Skin of body (tissue), 2 donors: ENCODE results near the gene TVP23A. TPM values are rescaled to one million over a fixed set of nuclear protein-coding genes. Genes with fewer than 3 reads are reported as not detected.
A peak's percentile ranks its signal among the peaks of the same experiment; 100 is the strongest.
"Not testable (repeated sequence)": the region's sequence is repeated elsewhere in the genome, so short reads cannot be mapped to it uniquely, and the experiment has no call there.

ENCODE experiments used
- DNase-seq: peaks from one replicate; lab custom pipeline; 2025; lab: John Stamatoyannopoulos, UW
- total RNA-seq: library from RNA; depleted of rRNA; stranded (reverse); fragments of >200 nt; gene quantifications from one replicate; pipeline ENCODE4 v1.2.3, GENCODE V29; 2014

The TVP23A gene
- total RNA-seq, 1 donor from 2014 or later, result 1.2 TPM

GRCh38 chr16:10751291-10751697, 67.3 kb downstream of the TVP23A start:
- no peak for DNase-seq

GRCh38 chr16:10750793-10751192, 67.8 kb downstream of the TVP23A start:
- DNase-seq, result no peak

- DNase-seq, result no peak
These were observed 72.8 kb downstream of the TVP23A start for GRCh38 chr16:10745841-10746240.

- no peak for DNase-seq
These were observed 74.1 kb downstream of the TVP23A start for GRCh38 chr16:10744370-10745030.

- DNase-seq, result peak; percentile 98
These were observed 74.8 kb downstream of the TVP23A start, which contains the start of gene NUBP1 for GRCh38 chr16:10743610-10744369. Gene NUBP1 (plus strand): TSS chr16:10743842. CDS start chr16:10743864, 22 bp downstream.

GRCh38 chr16:10743227-10743609, 75.4 kb downstream of the TVP23A start:
- no peak for DNase-seq

GRCh38 chr16:10741844-10742243, 76.8 kb downstream of the TVP23A start:
- no peak for DNase-seq

- not testable (repeated sequence) for DNase-seq
These were observed 77.3 kb downstream of the TVP23A start for GRCh38 chr16:10741249-10741648.

- DNase-seq, result no peak
These were observed 77.8 kb downstream of the TVP23A start for GRCh38 chr16:10740845-10741208.

GRCh38 chr16:10740000-10740844, 78.4 kb downstream of the TVP23A start:
- DNase-seq, result no peak

GRCh38 chr16:10738231-10739077, 80.1 kb downstream of the TVP23A start:
- no peak for DNase-seq

- peak; percentile 52 for DNase-seq
These were observed 81.4 kb downstream of the TVP23A start for GRCh38 chr16:10737068-10737625.

GRCh38 chr16:10731790-10732189, 86.8 kb downstream of the TVP23A start:
- DNase-seq, result no peak

GRCh38 chr16:10729104-10730048, 89.2 kb downstream of the TVP23A start:
- no peak for DNase-seq

- no peak for DNase-seq
These were observed 90.3 kb downstream of the TVP23A start for GRCh38 chr16:10728003-10728887.
